Neural cell (in vitro differentiated cells): Measurements from ENCODE around the gene WDR7.

Experiments
- CTCF ChIP-seq: fragments of 450-650 bp; IDR thresholded peaks from 2 replicates; pipeline ENCODE4 v1.5.1; 2014; ENCODE audit warnings: antibody characterized with exemption, mild to moderate bottlenecking, moderate library complexity; ENCODE audit not compliant: poor library complexity, severe bottlenecking
- EP300 ChIP-seq: fragments of 450-650 bp; conservative IDR thresholded peaks from 2 replicates; pipeline ENCODE4 v1.6.1; 2014; ENCODE audit warnings: antibody characterized with exemption, mild to moderate bottlenecking, moderate library complexity; ENCODE audit not compliant: poor library complexity, severe bottlenecking
- EZH2 ChIP-seq: fragments of 200-600, 300-800 bp; shearing (Covaris generic), sonication (generic); IDR thresholded peaks from 2 replicates; pipeline ENCODE4 v1.6.1; 2014; ENCODE audit warnings: antibody characterized with exemption, low read length, borderline replicate concordance, mild to moderate bottlenecking; ENCODE audit not compliant: insufficient read depth, poor library complexity, severe bottlenecking
- MXI1 ChIP-seq: fragments of 450-650 bp; conservative IDR thresholded peaks from 2 replicates; pipeline ENCODE4 v1.6.1; 2014; ENCODE audit warnings: antibody characterized with exemption, mild to moderate bottlenecking; ENCODE audit not compliant: poor library complexity, severe bottlenecking
- POLR2AphosphoS5 ChIP-seq: IDR thresholded peaks from 2 replicates; pipeline ENCODE4 v1.6.1; 2012
- REST ChIP-seq: IDR thresholded peaks from 2 replicates; pipeline ENCODE4 v1.6.1; 2012; ENCODE audit warnings: borderline replicate concordance

GRCh38 chr18:56738184-56738583 is 87.0 kb downstream of the WDR7 start:
- TF ChIP-seq CTCF = no peak
- TF ChIP-seq EZH2 = no peak
- TF ChIP-seq MXI1 = no peak
- no peak for TF ChIP-seq REST
- no peak for TF ChIP-seq POLR2AphosphoS5
- no peak for TF ChIP-seq EP300
